Thyroid gland (tissue), 4 donors: ENCODE data around the gene SPATS2L.

Experiments used
- CTCF ChIP-seq, 6 experiments: fragments of 200-600 bp in 3 of 6; fragments of 450-650 bp in 3 of 6; sonication (generic) in 3 of 6; IDR thresholded peaks; one replicate each; pipeline ENCODE4 v1.5.1; 2016 to 2019; ENCODE audit warnings: antibody characterized with exemption in 6 of 6, mild to moderate bottlenecking in 2 of 6, inconsistent platforms in 1 of 6, moderate library complexity in 1 of 6
- POLR2A ChIP-seq, 2 donors: fragments of 450-650 bp; IDR thresholded peaks; one replicate each; pipeline ENCODE4 v1.6.1; 2017; ENCODE audit warnings: antibody characterized with exemption in 2 of 2, mild to moderate bottlenecking in 2 of 2, moderate library complexity in 1 of 2

DNA sequence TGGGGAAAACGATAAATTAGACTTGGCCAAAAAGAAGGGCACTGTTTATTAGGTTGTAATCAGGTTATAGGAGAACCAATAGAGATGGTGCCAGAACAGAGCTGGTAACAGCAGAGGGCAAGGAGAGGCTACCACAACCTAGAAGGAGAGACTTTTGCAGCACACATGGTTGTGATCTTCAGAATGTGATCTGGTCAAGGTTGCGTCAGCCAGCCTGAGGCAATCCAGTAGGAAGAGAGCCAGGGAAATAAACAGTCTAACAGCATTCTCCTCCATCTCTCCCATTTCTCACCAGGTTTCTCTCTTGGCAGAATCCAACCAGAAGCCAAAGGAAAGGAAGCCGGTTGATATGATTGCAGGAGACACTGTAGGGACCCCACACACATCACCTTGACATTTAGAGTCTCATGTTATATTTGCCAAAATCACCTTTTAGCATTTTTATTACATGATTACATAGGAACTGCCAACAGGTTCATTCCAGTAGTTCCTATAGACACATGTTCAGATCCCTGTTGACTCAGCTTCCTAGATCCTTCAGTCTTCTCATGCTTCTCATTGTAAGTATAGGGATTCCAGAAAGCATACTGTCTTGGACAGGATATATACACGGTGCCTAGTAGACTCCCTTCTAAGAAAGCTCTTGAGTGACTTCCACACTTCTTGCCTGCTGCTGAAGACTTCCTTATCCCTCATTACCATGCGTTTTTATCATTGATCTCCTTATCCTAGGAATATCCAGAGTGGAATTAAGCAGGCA lies 17.6 kb upstream of the SPATS2L start:
- TF ChIP-seq CTCF (IDR thresholded peaks at IDR 0.05) = no peak
- TF ChIP-seq POLR2A (IDR thresholded peaks at IDR 0.05) = no peak
